Lung (tissue), 16 donors: ENCODE data around the gene NKG7. TPM values are rescaled to one million over a fixed set of nuclear protein-coding genes. Genes with fewer than 3 reads are reported as not detected.
"Not testable (repeated sequence)": the region's sequence is repeated elsewhere in the genome, so short reads cannot be mapped to it uniquely, and the experiment has no call there.

Experiments used
- ATAC-seq: fragments of 200-7000 bp; cut with Tn5 transposase; one replicate; pipeline ENCODE4 v1.9.1; 2020; ENCODE audit warnings: moderate number of reproducible peaks; ENCODE audit not compliant: insufficient read depth, low FRiP score
- DNase-seq, 3 donors: peaks; one replicate each; pipeline ENCODE4 v3.0.0-alpha.2; 2013 to 2017
- H3K27ac ChIP-seq, 2 donors: one replicate each; pipeline ENCODE4 v1.5.1; 2013; ENCODE audit warnings: mild to moderate bottlenecking in 2 of 2, moderate library complexity in 2 of 2, control low read depth in 1 of 2, inconsistent platforms in 1 of 2, low read depth in 1 of 2, low read length in 1 of 2
- H3K27me3 ChIP-seq, 3 donors: one replicate each; pipeline ENCODE4 v1.5.1; 2013; ENCODE audit warnings: low read length in 2 of 3; ENCODE audit not compliant: control insufficient read depth in 3 of 3, insufficient read depth in 3 of 3
- H3K36me3 ChIP-seq, 4 donors: one replicate each; pipeline ENCODE4 v1.5.1; 2013; ENCODE audit warnings: low read length in 4 of 4, mild to moderate bottlenecking in 1 of 4, moderate library complexity in 1 of 4; ENCODE audit not compliant: control insufficient read depth in 4 of 4, insufficient read depth in 4 of 4
- H3K4me1 ChIP-seq, 5 donors: one replicate each; pipeline ENCODE4 v1.5.1; 2013; ENCODE audit warnings: low read length in 5 of 5, mild to moderate bottlenecking in 2 of 5, moderate library complexity in 1 of 5; ENCODE audit not compliant: control insufficient read depth in 5 of 5, insufficient read depth in 5 of 5
- H3K4me3 ChIP-seq: one replicate; pipeline ENCODE4 v1.5.1; 2013; ENCODE audit warnings: mild to moderate bottlenecking, control low read depth, moderate library complexity
- H3K9ac ChIP-seq, 2 donors: one replicate each; pipeline ENCODE4 v1.5.1; 2013; ENCODE audit warnings: low read length in 2 of 2, control low read depth in 1 of 2; ENCODE audit not compliant: insufficient read depth in 1 of 2
- H3K9me3 ChIP-seq, 4 donors: one replicate each; pipeline ENCODE4 v1.5.1; 2013; ENCODE audit warnings: low read length in 3 of 4, mild to moderate bottlenecking in 1 of 4, moderate library complexity in 1 of 4; ENCODE audit not compliant: control insufficient read depth in 4 of 4, insufficient read depth in 3 of 4
- CTCF ChIP-seq: IDR thresholded peaks from 2 replicates; pipeline ENCODE4 v1.5.1; 2012; ENCODE audit warnings: mild to moderate bottlenecking; ENCODE audit errors: control extremely low read depth, extremely low read depth
- WGBS, 2 donors: extraction: QIAGEN DNeasy Blood & Tissue Kit; methylation state at CpG; one replicate each; pipeline ENCODE4 v1.1.7; 2013; 5-methylcytosine and 5-hydroxymethylcytosine counted together
- long read RNA-seq, 5 donors: transcript quantifications; one replicate each; lab custom pipeline, GENCODE V29; 2026
- polyA plus RNA-seq, 2 donors: library from polyadenylated mRNA; stranded (reverse); fragments of 200-250 nt; gene quantifications; one replicate each; pipeline ENCODE4 v1.2.1, GENCODE V29; 2013
- total RNA-seq, 2 donors: library from RNA; depleted of rRNA in 1 of 2; stranded (reverse); fragments of >200 nt in 1 of 2; gene quantifications; one replicate each; pipeline ENCODE4 v1.2.1, GENCODE V29; 2014 to 2021
- donor health status: control.
- donor health status: control.
- donor health status: Bipolar disorder and iron deficiency.
- donor health status: healthy.
- donor health status: DM: yes; HTN: yes; CAD: no.

Gene NKG7
- total RNA-seq: 10 to 100 TPM; 12.7 to 16.9 TPM
- 100 to 1,000 TPM in 1 of 2 donors, 10 to 100 TPM in 1; 12.7 to 328 TPM for polyA plus RNA-seq
- long read RNA-seq, donor 1, partial matches to known transcripts: 0 of 3 reads
- long read RNA-seq, donor 1, other reads (novel, unspliced or antisense): 0 of 3 reads
- long read RNA-seq, donor 2, partial matches to known transcripts: 0 of 3 reads
- long read RNA-seq, donor 2, other reads (novel, unspliced or antisense): 0 of 3 reads
- long read RNA-seq, donor 3: 0 reads
- long read RNA-seq, donor 4, partial matches to known transcripts: 0 of 2 reads
- long read RNA-seq, donor 4, other reads (novel, unspliced or antisense): 0 of 2 reads
- long read RNA-seq, donor 5, partial matches to known transcripts: 0 of 4 reads
- long read RNA-seq, donor 5, other reads (novel, unspliced or antisense): 0 of 4 reads

DNA sequence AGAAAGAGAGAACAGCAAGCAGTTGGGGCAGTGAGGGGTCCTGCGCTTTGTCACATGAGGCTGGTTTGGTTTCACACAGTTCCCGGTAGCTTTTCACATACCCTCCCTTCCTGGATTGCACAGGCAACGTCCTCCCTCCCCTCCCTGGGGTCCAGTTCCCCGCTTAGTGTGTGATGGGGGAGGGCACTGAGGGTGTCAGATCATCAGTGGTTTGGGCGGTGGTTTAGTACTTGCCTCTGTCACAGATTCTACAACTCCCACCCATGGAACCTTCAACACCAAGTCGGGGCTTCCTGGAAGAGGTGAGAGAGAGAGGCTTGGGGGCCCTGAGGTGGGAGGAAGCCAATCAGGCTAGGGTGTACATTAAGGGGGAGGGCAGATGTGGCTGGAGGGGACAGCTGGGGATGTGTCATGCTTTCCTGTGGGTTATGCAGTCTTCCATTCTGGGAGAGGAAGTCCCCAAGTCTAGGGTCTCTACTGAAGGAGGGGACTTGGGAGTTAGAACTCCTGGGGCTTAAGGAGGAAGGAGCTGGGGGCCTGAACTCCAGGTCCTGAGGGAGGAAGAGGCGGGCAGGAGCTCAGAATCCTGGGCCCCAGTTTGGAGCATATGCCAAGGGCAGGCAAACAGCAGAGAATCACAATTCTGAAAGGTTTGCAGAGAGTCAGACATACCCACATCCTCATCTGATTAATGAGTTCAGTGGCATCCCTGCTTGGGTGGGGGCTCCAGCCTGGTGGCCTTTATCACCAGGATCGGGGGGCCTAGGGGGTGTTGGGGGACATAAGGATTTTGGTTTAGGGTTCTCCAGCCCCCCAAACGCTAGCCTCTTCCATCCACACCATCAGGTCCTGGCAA, at the start of gene NKG7:
Gene NKG7 (minus strand): TSS at position 6 of the 856 bp plus-strand sequence. CDS start 119 bp downstream, outside the sequence.
- DNase-seq: no peak

DNA sequence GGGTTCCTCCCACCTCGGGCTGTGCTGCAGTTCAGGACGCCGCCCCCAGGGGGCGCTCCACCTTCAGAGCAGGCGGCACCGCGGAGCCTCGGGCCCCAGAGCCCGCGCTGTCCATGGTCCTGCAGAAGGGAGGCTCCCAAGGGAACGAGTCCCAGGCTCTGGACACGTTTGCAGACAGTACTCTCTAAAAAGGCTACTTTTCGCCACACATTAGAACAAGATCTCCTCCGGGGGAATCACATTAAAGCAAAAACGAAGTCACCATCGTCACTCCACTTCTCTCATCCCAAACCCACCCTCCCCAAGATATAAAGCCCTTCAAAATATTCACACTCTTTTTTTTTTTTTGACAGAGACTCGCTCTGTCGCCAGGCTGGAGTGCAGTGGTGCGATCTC, 49.6 kb upstream of the NKG7 start:
- WGBS, 2 donors: 4 to 8% methylated on average over 17 to 19 of the region's 19 CpGs
- no peak overlapping the region for H3K9ac ChIP-seq
- no peaks in the 10 kb centered on the region for H3K27me3 ChIP-seq
- H3K4me1 ChIP-seq: no peaks in the 10 kb centered on the region
- peak; percentile 93 for ATAC-seq
- H3K9me3 ChIP-seq: no peaks in the 10 kb centered on the region
- H3K27ac ChIP-seq: no peak overlapping the region
- DNase-seq: peak; percentile 83 to 87 (median 85)
- H3K4me3 ChIP-seq: no peak overlapping the region
- peak; percentile 91 for TF ChIP-seq CTCF
- no peaks in the 10 kb centered on the region for H3K36me3 ChIP-seq

More for the DNA sequence above, at the start of gene NKG7:
- peak within 1 kb of the TSS in 1 of 2 donors; percentile 0 for H3K27ac ChIP-seq
- H3K27me3 ChIP-seq: no peaks in the 10 kb centered on the region
- no peak within 1 kb of the TSS for H3K4me3 ChIP-seq
- H3K9ac ChIP-seq: no peak within 1 kb of the TSS
- ATAC-seq: no peak
- H3K36me3 ChIP-seq: no peaks in the 10 kb centered on the region
- TF ChIP-seq CTCF: no peak
- no peaks in the 10 kb centered on the region for H3K9me3 ChIP-seq
- WGBS, 2 donors: 22 to 40% methylated on average over 9 of the region's 9 CpGs
- H3K4me1 ChIP-seq: peaks cover 0 to 8% (median 0%) of the 10 kb centered on the region in 5 donors

- Histone ChIP-seq H3K9me3 (no peaks in the 10 kb centered on the region), H3K27ac (no peak overlapping the region), H3K4me3 (no peak overlapping the region), H3K27me3 (no peaks in the 10 kb centered on the region), H3K9ac (no peak overlapping the region), H3K4me1 (no peaks in the 10 kb centered on the region), H3K36me3 (no peaks in the 10 kb centered on the region)
- no peak for TF ChIP-seq CTCF
- WGBS, 2 donors: 4 to 10% methylated on average over 30 to 39 of the region's 39 CpGs
- ATAC-seq: no peak
- no peak for DNase-seq
These were observed 49.0 kb upstream of the NKG7 start for GRCh38 chr19:51421229-51422052.

DNA sequence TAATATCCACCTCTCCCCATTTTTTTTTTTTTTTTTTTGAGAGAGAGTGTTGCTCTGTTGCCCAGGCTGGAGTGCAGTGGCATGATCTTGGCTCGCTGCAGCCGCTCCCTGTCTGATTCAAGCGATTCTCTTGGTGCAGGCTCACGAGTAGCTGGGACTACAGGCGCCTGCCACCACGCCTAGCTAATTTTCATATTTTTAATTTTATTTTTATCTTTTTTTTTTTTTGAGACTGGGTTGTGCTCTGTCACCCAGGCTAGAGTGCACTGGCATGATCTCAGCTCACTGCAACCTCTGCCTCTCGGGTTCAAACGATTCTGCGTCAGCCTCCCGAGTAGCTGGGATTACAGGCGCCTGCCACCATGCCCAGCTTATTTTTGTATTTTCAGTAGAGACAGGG, 48.1 kb upstream of the NKG7 start:
- H3K36me3 ChIP-seq, H3K9me3 ChIP-seq, H3K4me3 ChIP-seq, H3K4me1 ChIP-seq, ATAC-seq, DNase-seq, H3K27me3 ChIP-seq, H3K27ac ChIP-seq, H3K9ac ChIP-seq: not testable (repeated sequence)
- WGBS, 2 donors: 89 to 92% methylated on average over 11 of the region's 11 CpGs
